Measurements from ENCODE around the gene TRAPPC2.
"Not testable (repeated sequence)": the region's sequence is repeated elsewhere in the genome, so short reads cannot be mapped to it uniquely, and the experiment has no call there.

DNA sequence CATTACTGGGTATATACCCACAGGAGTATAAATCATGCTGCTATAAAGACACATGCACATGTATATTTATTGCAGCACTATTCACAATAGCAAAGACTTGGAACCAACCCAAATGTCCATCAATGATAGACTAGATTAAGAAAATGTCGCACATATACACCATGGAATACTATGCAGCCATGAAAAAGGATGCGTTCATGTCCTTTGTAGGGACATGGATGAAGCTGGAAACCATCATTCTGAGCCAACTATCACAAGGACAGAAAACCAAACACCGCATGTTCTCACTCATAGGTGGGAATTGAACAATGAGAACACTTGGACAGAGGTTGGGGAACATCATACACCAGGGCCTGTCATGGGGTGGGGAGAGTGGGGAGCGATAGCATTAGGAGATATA is 54.7 kb downstream of the TRAPPC2 start:
- TF ChIP-seq ZFP90 (CRISPR knock-in tag; IDR thresholded peaks at IDR 0.05; ENCODE audit: borderline replicate concordance); ZNF24 (IDR thresholded peaks at IDR 0.05): not testable (repeated sequence)
